ENCODE results near the gene SCYL2.

GRCh38 chr12:100346660-100347059 lies 79.7 kb downstream of the SCYL2 start:
- TF ChIP-seq CTCF (IDR thresholded peaks at IDR 0.05) (no peak), POLR2AphosphoS5 (IDR thresholded peaks at IDR 0.05) (no peak), POLR2A (IDR thresholded peaks at IDR 0.05) (no peak)

Data from sigmoid colon (tissue), 4 donors.